LoVo (cell line): ENCODE data around the gene FOXD1.
"Not testable (repeated sequence)": the region's sequence is repeated elsewhere in the genome, so short reads cannot be mapped to it uniquely, and the experiment has no call there.

Experiments
- DNase-seq: peaks from one replicate; pipeline ENCODE4 v3.0.0-alpha.2; 2016; ENCODE audit warnings: low spot score

The FOXD1 gene

GRCh38 chr5:73464016-73464745 lies 15.6 kb upstream of the FOXD1 start:
- DNase-seq: no peak

GRCh38 chr5:73460133-73460532 lies 11.6 kb upstream of the FOXD1 start:
- no peak for DNase-seq

GRCh38 chr5:73459366-73459765 lies 10.8 kb upstream of the FOXD1 start:
- no peak for DNase-seq

- not testable (repeated sequence) for DNase-seq
Observed at GRCh38 chr5:73456462-73456861, 7.9 kb upstream of the FOXD1 start.

- DNase-seq: peak; percentile 85
Observed at GRCh38 chr5:73454379-73455036, 5.9 kb upstream of the FOXD1 start.

- no peak for DNase-seq
Observed at GRCh38 chr5:73452215-73452614, 3.6 kb upstream of the FOXD1 start.

GRCh38 chr5:73451224-73452130 lies 2.9 kb upstream of the FOXD1 start:
- DNase-seq: peak; percentile 81

DNA sequence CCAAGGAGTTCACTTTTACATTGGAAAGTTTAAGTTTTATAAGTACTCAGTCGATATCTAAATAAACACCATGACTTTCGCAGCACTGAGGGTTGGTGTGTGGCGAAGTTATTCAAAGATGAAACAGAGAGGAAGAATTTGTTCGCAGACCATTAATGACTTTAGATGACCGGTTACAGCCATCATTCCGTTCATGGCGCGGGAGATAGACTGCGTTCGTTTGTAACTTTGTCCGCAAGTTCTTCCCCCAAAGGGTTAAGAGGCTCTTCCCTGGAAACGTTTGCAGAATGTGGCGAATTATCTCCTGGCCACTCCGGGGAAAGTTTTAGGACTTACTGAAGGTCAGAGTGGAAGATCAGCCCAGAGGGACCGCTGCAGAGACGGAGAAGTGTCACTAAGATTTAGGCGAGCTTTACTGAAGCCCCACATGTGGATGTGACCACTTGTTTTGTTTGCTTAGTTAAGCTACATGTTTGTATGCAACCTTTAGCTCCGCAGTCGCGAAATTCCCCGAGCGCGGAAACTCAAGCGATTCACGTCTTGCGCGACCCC lies 2.2 kb upstream of the FOXD1 start:
- DNase-seq: no peak

DNA sequence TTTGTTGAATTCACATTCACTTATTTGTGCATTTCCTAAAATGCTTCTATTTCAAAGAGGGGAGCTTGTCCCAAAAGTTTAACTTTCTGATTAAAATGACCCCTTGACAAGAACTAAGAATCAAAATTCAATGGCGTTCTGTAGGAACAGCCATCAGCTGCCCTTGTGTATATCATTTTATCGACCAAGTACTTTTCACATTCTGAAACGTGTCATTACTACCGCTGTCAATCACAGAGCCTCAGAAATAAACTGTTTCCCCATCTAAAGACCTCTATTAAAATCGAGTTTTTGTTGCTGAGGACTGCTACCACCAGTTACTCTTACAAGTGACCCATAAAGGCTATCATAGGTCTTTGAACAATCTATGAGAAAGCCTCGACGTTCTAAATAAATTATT lies 1.6 kb upstream of the FOXD1 start:
- no peak for DNase-seq

- DNase-seq: peak; percentile 56
Observed at GRCh38 chr5:73447530-73448462, 781 bp downstream of the FOXD1 start.

DNA sequence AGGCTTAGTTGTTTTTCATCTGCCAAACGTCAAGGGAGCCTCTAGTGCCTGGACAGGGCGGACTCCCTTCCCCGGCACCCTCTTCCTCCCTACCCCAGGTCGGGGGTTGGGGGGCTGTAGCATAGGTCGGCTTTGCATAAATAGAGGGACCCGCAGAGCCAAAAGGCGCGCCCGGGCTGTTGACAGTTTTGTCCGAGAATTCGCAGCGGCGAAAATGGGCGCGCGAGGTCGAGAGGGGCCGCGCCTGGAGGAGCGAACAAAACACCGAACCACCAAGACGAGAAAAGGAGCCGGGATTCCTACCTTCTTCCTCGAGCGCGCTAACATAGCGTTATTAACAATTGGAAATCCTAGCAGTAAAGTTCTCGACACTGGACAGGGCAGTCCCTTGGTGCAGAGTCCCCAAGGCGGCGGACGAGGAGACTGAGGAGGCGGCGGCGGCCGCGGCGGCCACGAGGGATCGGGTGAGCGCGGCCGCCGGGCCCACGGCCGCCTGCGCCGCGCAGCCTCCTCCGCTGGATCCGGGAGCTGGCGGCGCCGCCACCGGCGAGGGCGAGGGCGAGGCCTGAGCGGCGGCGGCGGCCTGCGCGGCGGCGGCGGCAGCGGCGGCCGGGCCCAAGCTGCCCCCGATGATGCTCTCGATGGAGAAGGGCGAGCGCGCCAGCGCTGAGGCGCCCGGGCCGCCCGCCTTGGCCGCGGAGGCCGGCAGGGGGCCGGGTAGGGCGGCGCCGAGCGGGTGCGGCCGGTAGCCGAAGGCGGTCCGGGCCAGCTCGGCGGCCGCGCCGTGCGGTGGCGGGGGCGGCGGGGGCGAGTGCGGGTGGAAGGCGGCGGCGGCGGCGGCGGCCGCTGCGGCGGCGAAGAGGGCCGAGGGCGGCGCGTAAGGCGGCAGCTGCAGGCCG lies 1.7 kb downstream of the FOXD1 start:
- peak; percentile 43 for DNase-seq

DNA sequence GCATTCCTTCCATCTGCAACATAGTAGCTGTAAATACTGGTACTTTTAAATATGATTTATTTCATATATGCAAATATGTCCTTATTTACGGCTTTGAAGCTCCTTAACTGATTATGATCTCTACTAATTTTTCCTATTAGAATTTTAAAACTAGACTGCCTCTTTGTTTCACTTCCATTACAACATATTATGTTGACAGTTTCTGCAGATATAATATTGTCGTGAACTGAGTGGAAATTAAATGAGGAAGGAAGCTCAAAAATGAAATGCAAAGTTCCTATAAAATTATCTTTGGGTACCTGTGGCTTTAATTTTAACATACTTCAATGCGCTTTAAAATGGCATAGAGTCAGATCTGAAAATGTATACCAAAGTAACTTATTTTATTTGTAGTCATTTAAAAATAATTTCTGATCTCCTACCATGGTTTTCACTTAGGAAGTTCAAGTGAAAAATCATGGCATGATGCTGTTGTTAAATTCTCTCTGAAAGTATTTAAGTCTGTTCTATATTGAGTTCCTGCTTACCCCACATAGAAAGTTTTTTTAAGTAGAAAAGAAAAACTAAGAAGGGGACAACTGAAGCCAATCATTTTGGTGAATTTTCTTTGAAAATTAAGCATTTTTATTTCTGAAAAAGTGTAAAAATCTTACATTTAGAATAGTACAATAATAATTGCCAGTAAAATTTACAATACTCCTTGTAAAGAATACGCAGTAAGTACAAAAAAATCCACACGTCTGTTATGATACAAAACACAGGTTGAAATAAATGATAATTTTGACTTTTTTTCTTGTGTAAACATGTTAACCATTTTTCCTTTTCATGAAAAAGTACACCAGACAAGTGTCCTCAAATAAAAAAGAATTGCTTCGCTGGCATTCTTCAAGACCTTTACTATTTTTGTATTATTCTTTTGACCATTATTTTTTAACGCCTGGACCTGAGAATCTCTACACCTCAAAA lies 2.6 kb downstream of the FOXD1 start:
- DNase-seq: no peak

DNA sequence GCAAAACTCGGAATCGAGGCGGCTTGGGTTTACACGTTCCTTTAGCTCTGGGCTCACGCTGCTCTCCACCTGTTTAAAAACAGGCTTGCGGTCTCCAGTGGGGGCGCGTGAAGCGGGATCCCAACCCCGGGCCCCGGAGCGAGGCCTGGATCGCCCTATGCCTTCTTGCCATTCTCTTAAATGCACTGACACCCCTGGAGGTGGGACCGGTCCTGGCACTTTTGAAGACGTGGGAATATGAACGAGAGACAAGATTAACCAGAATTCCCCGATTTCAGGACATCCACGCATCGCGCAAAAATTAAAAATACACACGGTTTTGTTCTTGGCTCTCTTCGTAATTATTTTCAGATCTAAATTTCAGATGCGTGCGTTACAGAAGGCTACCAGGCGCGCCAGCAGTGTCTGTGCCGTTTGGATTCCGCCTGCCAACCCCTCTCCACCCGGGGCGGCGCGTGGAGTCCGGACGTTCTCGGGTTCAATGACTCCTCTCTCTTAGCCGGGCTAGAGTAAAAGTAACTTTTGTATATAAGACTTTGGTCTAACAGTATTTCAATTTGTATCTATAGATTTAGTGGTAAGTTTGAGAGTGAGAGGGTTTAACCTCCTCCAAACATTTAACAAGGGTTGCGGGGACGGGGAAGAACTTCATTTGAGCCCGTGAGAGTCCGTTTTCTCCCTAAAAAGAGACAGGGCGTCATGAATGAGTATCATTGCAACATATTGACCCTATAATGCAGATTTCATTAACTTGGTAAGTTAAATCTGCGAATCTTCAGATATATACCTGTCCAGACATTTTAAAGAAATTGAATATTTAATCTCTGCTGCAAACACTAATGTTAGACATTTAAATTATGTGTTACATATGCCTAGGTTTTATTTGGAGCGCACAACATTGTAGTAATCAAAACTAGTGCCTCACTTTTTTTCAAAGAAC lies 3.8 kb downstream of the FOXD1 start:
- DNase-seq: no peak

GRCh38 chr5:73443829-73444498 lies 4.6 kb downstream of the FOXD1 start:
- DNase-seq: no peak

- DNase-seq: no peak
Observed at GRCh38 chr5:73442996-73443627, 5.5 kb downstream of the FOXD1 start.

- DNase-seq: no peak
Observed at GRCh38 chr5:73442231-73442811, 6.3 kb downstream of the FOXD1 start.
